SK-N-SH (cell line): Measurements from ENCODE around the gene PCF11. TPM values are rescaled to one million over a fixed set of nuclear protein-coding genes. Genes with fewer than 3 reads are reported as not detected.
A peak's percentile ranks its signal among the peaks of the same experiment; 100 is the strongest.

Experiments used
- CTCF ChIA-PET: fragments of 300-600, 350-600 bp; formaldehyde crosslinking; extraction: SDS; loops from one replicate; lab custom pipeline; 2021; lab: Yijun Ruan, JAX
- POLR2A ChIA-PET: fragments of 350-600 bp; sonication (Branson Sonifier 250); formaldehyde crosslinking; extraction: SDS; loops from one replicate; lab custom pipeline; 2020; ENCODE audit warnings: antibody characterized with exemption, inconsistent platforms; lab: Yijun Ruan, JAX
- DNase-seq: peaks from one replicate; pipeline ENCODE4 v3.0.0; 2012
- H2AFZ ChIP-seq: fragments of 200-600 bp; sonication (generic); 2 replicates; pipeline ENCODE4 v1.8.1; 2016; ENCODE audit warnings: antibody characterized with exemption, mild to moderate bottlenecking, low read depth
- H3F3A ChIP-seq: fragments of 200-600 bp; sonication (generic); replicated peaks from 2 replicates; pipeline ENCODE3; 2016; ENCODE audit warnings: antibody characterized with exemption, mild to moderate bottlenecking; ENCODE audit not compliant: insufficient read depth
- H3K27ac ChIP-seq, 2 experiments: fragments of 200-500 bp in 1 of 2; fragments of 200-600 bp in 1 of 2; sonication (Bioruptor generic) in 1 of 2; sonication (generic), shearing (Covaris generic) in 1 of 2; 2 replicates each; pipeline versions ENCODE4 v1.5.1 to v1.6.1; 2014 to 2016; ENCODE audit warnings: low read depth in 2 of 2, inconsistent platforms in 1 of 2, low read length in 1 of 2, mild to moderate bottlenecking in 1 of 2, mixed read lengths in 1 of 2
- H3K27me3 ChIP-seq: fragments of 200-600 bp; sonication (generic), shearing (Covaris generic); 2 replicates; pipeline ENCODE4 v1.6.1; 2016; ENCODE audit warnings: mixed run types; ENCODE audit not compliant: insufficient read depth
- H3K36me3 ChIP-seq, 2 experiments: fragments of 200-500 bp in 1 of 2; fragments of 200-600 bp in 1 of 2; sonication (Bioruptor generic) in 1 of 2; sonication (generic) in 1 of 2; replicated peaks in 1 of 2; 2 replicates each; pipeline versions ENCODE3 to v1.5.1; 2014 to 2016; ENCODE audit warnings: low read length in 1 of 2, mild to moderate bottlenecking in 1 of 2; ENCODE audit not compliant: insufficient read depth in 2 of 2, control insufficient read depth in 1 of 2
- H3K4me1 ChIP-seq, 2 experiments: fragments of 200-500 bp in 1 of 2; fragments of 200-600 bp in 1 of 2; sonication (Bioruptor generic) in 1 of 2; sonication (generic), shearing (Covaris generic) in 1 of 2; 2 replicates each; pipeline versions ENCODE4 v1.5.1 to v1.6.1; 2014 to 2016; ENCODE audit warnings: low read depth in 1 of 2, low read length in 1 of 2, mixed run types in 1 of 2; ENCODE audit not compliant: insufficient read depth in 2 of 2, control insufficient read depth in 1 of 2
- H3K4me2 ChIP-seq: fragments of 200-600 bp; sonication (generic), shearing (Covaris generic); 2 replicates; pipeline ENCODE4 v1.6.1; 2017; ENCODE audit warnings: mixed run types
- H3K4me3 ChIP-seq, 2 experiments: fragments of 200-500 bp in 1 of 2; fragments of 200-600 bp in 1 of 2; sonication (Bioruptor generic) in 1 of 2; sonication (generic), shearing (Covaris generic) in 1 of 2; 2 replicates each; pipeline versions ENCODE4 v1.5.1 to v1.8.1; 2014 to 2016; ENCODE audit warnings: low read depth in 2 of 2, inconsistent platforms in 1 of 2, low read length in 1 of 2, mild to moderate bottlenecking in 1 of 2, mixed read lengths in 1 of 2, moderate library complexity in 1 of 2
- H3K79me2 ChIP-seq: fragments of 200-600 bp; sonication (generic); 2 replicates; pipeline ENCODE4 v1.8.1; 2017; ENCODE audit warnings: mild to moderate bottlenecking; ENCODE audit not compliant: insufficient read depth
- H3K9ac ChIP-seq: fragments of 200-600 bp; sonication (generic); 2 replicates; pipeline ENCODE4 v1.6.1; 2017; ENCODE audit warnings: mixed run types
- H3K9me2 ChIP-seq: fragments of 200-600 bp; sonication (generic); 2 replicates; pipeline ENCODE4 v1.6.1; 2017; ENCODE audit warnings: mixed run types
- H3K9me3 ChIP-seq: fragments of 200-600 bp; sonication (generic); 2 replicates; pipeline ENCODE4 v1.6.1; 2017; ENCODE audit warnings: mixed run types, mild to moderate bottlenecking, moderate library complexity
- H4K20me1 ChIP-seq: fragments of 200-600 bp; sonication (generic); 2 replicates; pipeline ENCODE4 v1.6.1; 2017; ENCODE audit warnings: mild to moderate bottlenecking, mixed run types; ENCODE audit not compliant: insufficient read depth
- FOXJ3 ChIP-seq: sonication (generic); formaldehyde crosslinking; IDR thresholded peaks from 2 replicates; pipeline ENCODE4 v1.5.1; 2020; ENCODE audit warnings: mild to moderate bottlenecking, missing genetic modification reagents
- GABPA ChIP-seq: IDR thresholded peaks from 2 replicates; pipeline ENCODE4 v1.4.0; 2012; ENCODE audit warnings: low read depth, mild to moderate bottlenecking
- JUND ChIP-seq: IDR thresholded peaks from 2 replicates; pipeline ENCODE4 v1.4.0; 2012
- MEF2A ChIP-seq: IDR thresholded peaks from 2 replicates; pipeline ENCODE4 v1.4.0; 2012; ENCODE audit warnings: low read depth, borderline replicate concordance
- NRF1 ChIP-seq: IDR thresholded peaks from 2 replicates; pipeline ENCODE4 v1.6.1; 2012; ENCODE audit warnings: low read depth, mild to moderate bottlenecking, low read length
- RCOR1 ChIP-seq: fragments of 150-350 bp; IDR thresholded peaks from 2 replicates; pipeline ENCODE4 v1.6.1; 2017; ENCODE audit warnings: antibody characterized with exemption, low read length
- RFX5 ChIP-seq: IDR thresholded peaks from 2 replicates; pipeline ENCODE4 v1.6.1; 2012; ENCODE audit warnings: mild to moderate bottlenecking, improper control_type of control experiment, low read length
- RXRA ChIP-seq: IDR thresholded peaks from 2 replicates; pipeline ENCODE4 v1.4.0; 2012; ENCODE audit warnings: low read depth, mild to moderate bottlenecking, borderline replicate concordance
- TAF1 ChIP-seq: IDR thresholded peaks from 2 replicates; pipeline ENCODE4 v1.6.1; 2012; ENCODE audit warnings: low read depth, mild to moderate bottlenecking, low read length, moderate library complexity, borderline replicate concordance
- YY1 ChIP-seq: IDR thresholded peaks from 2 replicates; pipeline ENCODE4 v1.4.0; 2012; ENCODE audit warnings: low read depth, mild to moderate bottlenecking
- whole genome bisulfite sequencing: methylation state at CpG from one replicate; pipeline ENCODE4 v1.1.6; 2017; ENCODE audit warnings: low lambda C conversion rate; 5-methylcytosine and 5-hydroxymethylcytosine counted together
- polyA plus RNA-seq, 3 experiments: library from polyadenylated mRNA; depleted of rRNA; stranded (reverse); fragments of >200 nt; gene quantifications; 2 replicates each; pipeline ENCODE4 v1.2.3, GENCODE V29; 2012
- TF ChIP-seq, protein P1 (sequence below): IDR thresholded peaks from 2 replicates; pipeline ENCODE4 v1.4.0; 2012; ENCODE audit warnings: low read depth, borderline replicate concordance
- TF ChIP-seq, protein P2 (sequence below): IDR thresholded peaks from 2 replicates; pipeline ENCODE4; 2012
- TF ChIP-seq, protein P3 (sequence below): IDR thresholded peaks from 2 replicates; pipeline ENCODE4 v1.4.0; 2012; ENCODE audit warnings: low read depth
- TF ChIP-seq, protein P4 (sequence below): fragments of 200-600 bp; sonication (generic); IDR thresholded peaks from 2 replicates; pipeline ENCODE4 v1.6.1; 2017; ENCODE audit warnings: antibody characterized with exemption, mild to moderate bottlenecking, moderate library complexity

The PCF11 gene
- polyA plus RNA-seq, 1 of the 3 experiments (the other 2 are of a cell fraction), result 22.4 TPM

DNA sequence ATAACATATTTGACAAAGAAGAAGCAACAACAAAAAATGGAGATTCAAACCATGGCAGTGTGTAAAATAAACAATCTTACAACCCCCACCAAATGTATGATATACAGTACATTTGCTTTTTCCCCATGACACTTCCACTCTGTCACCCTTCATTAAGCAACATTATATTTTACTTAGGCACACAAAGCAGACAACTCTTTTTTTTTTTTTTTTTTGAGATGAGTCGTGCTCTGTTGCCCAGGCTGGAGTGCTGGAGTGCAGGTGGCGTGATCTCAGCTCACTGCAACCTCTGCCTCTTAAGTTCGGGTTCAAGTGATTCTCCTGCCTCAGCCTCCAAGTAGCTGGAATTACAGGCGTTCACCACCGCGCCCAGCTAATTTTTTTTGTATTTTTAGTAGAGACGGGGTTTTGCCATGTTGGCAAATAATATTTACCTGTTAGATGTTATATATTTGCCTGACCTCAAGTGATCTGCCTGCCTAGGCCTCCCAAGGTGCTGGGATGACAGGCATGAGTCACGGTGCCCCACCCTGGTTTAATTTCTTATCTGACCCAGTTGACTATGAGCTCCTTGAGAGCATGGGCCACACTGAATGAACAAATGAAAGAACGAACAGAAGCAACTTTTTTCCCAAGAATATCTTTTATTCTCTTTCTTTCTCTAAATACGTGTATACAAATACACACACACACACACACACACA lies 5.5 kb upstream of the PCF11 start:
- DNase-seq, result no peak
- no peaks in the 10 kb centered on the region for H4K20me1 ChIP-seq
- H3K4me1 ChIP-seq, result no peaks in the 10 kb centered on the region
- no peaks in the 10 kb centered on the region for H3K9me3 ChIP-seq
- H3K4me2 ChIP-seq, result no peak overlapping the region
- WGBS, result 75% methylated on average over 10 of the region's 10 CpGs
- ChIA-PET CTCF (interaction anchor here (0.9 kb wide), 1 partner anchor 283 kb away, joined by 3 read pairs; no protein-coding TSS in a partner anchor), POLR2A (interaction anchor here (0.5 to 0.7 kb wide), 2 partner anchors 65 to 177 kb away, joined by 3 to 6 read pairs; no protein-coding TSS in a partner anchor)
- no peaks in the 10 kb centered on the region for H3K36me3 ChIP-seq
- H3K9me2 ChIP-seq, result no peaks in the 10 kb centered on the region
- no peak overlapping the region for H3K4me3 ChIP-seq
- H2AFZ ChIP-seq, result no peak overlapping the region
- H3K79me2 ChIP-seq, result no peaks in the 10 kb centered on the region
- no peaks in the 10 kb centered on the region for H3K27me3 ChIP-seq
- TF ChIP-seq, protein P1, sequence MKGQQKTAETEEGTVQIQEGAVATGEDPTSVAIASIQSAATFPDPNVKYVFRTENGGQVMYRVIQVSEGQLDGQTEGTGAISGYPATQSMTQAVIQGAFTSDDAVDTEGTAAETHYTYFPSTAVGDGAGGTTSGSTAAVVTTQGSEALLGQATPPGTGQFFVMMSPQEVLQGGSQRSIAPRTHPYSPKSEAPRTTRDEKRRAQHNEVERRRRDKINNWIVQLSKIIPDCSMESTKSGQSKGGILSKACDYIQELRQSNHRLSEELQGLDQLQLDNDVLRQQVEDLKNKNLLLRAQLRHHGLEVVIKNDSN, result no peak
- TF ChIP-seq, protein P2, sequence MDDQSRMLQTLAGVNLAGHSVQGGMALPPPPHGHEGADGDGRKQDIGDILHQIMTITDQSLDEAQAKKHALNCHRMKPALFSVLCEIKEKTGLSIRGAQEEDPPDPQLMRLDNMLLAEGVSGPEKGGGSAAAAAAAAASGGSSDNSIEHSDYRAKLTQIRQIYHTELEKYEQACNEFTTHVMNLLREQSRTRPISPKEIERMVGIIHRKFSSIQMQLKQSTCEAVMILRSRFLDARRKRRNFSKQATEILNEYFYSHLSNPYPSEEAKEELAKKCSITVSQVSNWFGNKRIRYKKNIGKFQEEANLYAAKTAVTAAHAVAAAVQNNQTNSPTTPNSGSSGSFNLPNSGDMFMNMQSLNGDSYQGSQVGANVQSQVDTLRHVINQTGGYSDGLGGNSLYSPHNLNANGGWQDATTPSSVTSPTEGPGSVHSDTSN, result 0 out of 2 replicates have a peak, but pooled peaks have one; percentile 19
- no peak for TF ChIP-seq TAF1
- no peak for TF ChIP-seq YY1
- no peak overlapping the region for H3K9ac ChIP-seq
- H3K27ac ChIP-seq, result no peak overlapping the region
- H3F3A ChIP-seq, result peaks cover 15% of the 10 kb centered on the region

DNA sequence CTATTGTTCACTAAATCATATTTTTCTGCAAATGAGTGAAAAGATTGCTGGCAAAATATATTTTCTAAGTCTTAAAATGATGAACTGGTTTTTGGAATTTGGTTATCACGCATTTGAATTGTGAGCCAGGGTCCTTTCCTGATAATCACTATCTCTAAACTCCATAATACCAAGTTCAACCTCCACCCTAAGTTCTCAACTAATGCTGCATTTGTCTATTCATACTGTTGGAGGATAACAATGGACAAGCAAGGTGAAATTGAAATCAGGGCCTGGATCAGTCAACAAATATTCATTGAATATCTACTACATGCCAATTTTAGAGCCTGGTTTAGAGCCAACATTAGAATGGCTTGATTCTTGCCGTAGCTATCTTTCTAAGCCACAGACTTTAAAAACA lies 4.7 kb upstream of the PCF11 start:
- Histone ChIP-seq H3K79me2 (peaks cover 3% of the 10 kb centered on the region), H3K27me3 (no peaks in the 10 kb centered on the region)
- TF ChIP-seq GABPA (no peak), RXRA (no peak), NRF1 (no peak), MEF2A (no peak)
- TF ChIP-seq, all 33 proteins: peak for 0
- no peak overlapping the region for H2AFZ ChIP-seq
- ChIA-PET POLR2A (no interaction called here), CTCF (no interaction called here)
- H3K4me3 ChIP-seq, result no peak overlapping the region
- DNase-seq, result no peak
- H3K9me3 ChIP-seq, result no peaks in the 10 kb centered on the region
- 89% methylated on average over 2 of the region's 2 CpGs for WGBS
- no peaks in the 10 kb centered on the region for H4K20me1 ChIP-seq
- H3K4me2 ChIP-seq, result no peak overlapping the region
- no peak overlapping the region for H3K9ac ChIP-seq
- H3F3A ChIP-seq, result peaks cover 15% of the 10 kb centered on the region
- no peak overlapping the region for H3K27ac ChIP-seq
- no peaks in the 10 kb centered on the region for H3K9me2 ChIP-seq
- H3K4me1 ChIP-seq, result no peaks in the 10 kb centered on the region
- no peaks in the 10 kb centered on the region for H3K36me3 ChIP-seq

DNA sequence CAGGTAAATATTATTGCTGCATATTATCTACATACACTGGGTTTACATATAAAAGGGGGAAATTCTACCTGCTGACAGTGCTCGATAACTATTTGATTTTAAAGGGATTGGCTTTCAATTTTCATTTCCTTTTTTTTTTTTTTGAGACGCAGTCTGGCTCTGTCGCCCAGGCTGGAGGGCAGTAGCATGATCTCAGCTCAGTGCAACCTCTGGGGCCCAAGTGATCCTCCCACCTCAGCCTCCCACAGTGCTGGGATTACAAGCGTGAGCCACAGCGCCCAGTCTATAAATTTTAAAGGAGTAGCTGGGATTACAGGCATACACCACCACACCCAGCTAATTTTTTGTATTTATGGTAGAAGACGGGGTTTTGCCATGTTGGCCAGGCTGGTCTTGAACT lies 3.2 kb upstream of the PCF11 start:
- ChIA-PET CTCF (interaction anchor here (1.1 kb wide), 1 partner anchor 286 kb away, joined by 3 read pairs; no protein-coding TSS in a partner anchor), POLR2A (no interaction called here)
- Histone ChIP-seq H3K4me2 (no peak overlapping the region), H3K36me3 (peaks cover 0 to 5% of the 10 kb centered on the region in 2 experiments), H3K27me3 (no peaks in the 10 kb centered on the region), H3K4me3 (no peak overlapping the region), H3K4me1 (no peaks in the 10 kb centered on the region; a peak in 1 of 4 replicates), H3K27ac (no peak overlapping the region), H2AFZ (no peak overlapping the region), H3K9ac (no peak overlapping the region), H3K9me3 (no peaks in the 10 kb centered on the region), H3F3A (peaks cover 15% of the 10 kb centered on the region), H4K20me1 (peaks cover 6% of the 10 kb centered on the region), H3K9me2 (no peaks in the 10 kb centered on the region), H3K79me2 (peaks cover 18% of the 10 kb centered on the region)
- 95% methylated on average over 6 of the region's 6 CpGs for WGBS
- DNase-seq, result no peak
- no peak for TF ChIP-seq RCOR1
- TF ChIP-seq, protein P3, sequence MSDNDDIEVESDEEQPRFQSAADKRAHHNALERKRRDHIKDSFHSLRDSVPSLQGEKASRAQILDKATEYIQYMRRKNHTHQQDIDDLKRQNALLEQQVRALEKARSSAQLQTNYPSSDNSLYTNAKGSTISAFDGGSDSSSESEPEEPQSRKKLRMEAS, result no peak
- no peak for TF ChIP-seq RXRA
- no peak for TF ChIP-seq RFX5
- TF ChIP-seq, protein P2, result no peak
- TF ChIP-seq NRF1, result no peak
- TF ChIP-seq, protein P4, sequence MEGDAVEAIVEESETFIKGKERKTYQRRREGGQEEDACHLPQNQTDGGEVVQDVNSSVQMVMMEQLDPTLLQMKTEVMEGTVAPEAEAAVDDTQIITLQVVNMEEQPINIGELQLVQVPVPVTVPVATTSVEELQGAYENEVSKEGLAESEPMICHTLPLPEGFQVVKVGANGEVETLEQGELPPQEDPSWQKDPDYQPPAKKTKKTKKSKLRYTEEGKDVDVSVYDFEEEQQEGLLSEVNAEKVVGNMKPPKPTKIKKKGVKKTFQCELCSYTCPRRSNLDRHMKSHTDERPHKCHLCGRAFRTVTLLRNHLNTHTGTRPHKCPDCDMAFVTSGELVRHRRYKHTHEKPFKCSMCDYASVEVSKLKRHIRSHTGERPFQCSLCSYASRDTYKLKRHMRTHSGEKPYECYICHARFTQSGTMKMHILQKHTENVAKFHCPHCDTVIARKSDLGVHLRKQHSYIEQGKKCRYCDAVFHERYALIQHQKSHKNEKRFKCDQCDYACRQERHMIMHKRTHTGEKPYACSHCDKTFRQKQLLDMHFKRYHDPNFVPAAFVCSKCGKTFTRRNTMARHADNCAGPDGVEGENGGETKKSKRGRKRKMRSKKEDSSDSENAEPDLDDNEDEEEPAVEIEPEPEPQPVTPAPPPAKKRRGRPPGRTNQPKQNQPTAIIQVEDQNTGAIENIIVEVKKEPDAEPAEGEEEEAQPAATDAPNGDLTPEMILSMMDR, result no peak
- TF ChIP-seq JUND, result no peak
- TF ChIP-seq FOXJ3 (CRISPR knock-in tag), result no peak
